GM10847 (cell line): ENCODE data around the gene TNP1.

Experiments used
- POLR2A ChIP-seq: IDR thresholded peaks from 2 replicates; pipeline ENCODE4 v1.6.1; 2011; ENCODE audit not compliant: insufficient read length; ENCODE audit errors: extremely low read depth

The TNP1 gene

GRCh38 chr2:216859944-216860343, at the start of gene TNP1:
Gene TNP1, minus strand, starts transcription at chr2:216860064. Its CDS starts 30 bp downstream, at chr2:216860034.
- no peak for TF ChIP-seq POLR2A

- no peak for TF ChIP-seq POLR2A
Observed at GRCh38 chr2:216908300-216908699, 48.4 kb upstream of the TNP1 start.

- no peak for TF ChIP-seq POLR2A
Observed at GRCh38 chr2:216905649-216906329, 45.9 kb upstream of the TNP1 start.

- no peak for TF ChIP-seq POLR2A
Observed at GRCh38 chr2:216904974-216905373, 45.1 kb upstream of the TNP1 start.

- no peak for TF ChIP-seq POLR2A
Observed at GRCh38 chr2:216904554-216904953, 44.7 kb upstream of the TNP1 start.

GRCh38 chr2:216903470-216903869, 43.6 kb upstream of the TNP1 start:
- TF ChIP-seq POLR2A, result no peak

- TF ChIP-seq POLR2A, result no peak
Observed at GRCh38 chr2:216901273-216901672, 41.4 kb upstream of the TNP1 start.

GRCh38 chr2:216900406-216900805, 40.5 kb upstream of the TNP1 start:
- no peak for TF ChIP-seq POLR2A

GRCh38 chr2:216897561-216898203, 37.8 kb upstream of the TNP1 start:
- TF ChIP-seq POLR2A, result no peak

GRCh38 chr2:216890138-216890537, 30.3 kb upstream of the TNP1 start:
- TF ChIP-seq POLR2A, result no peak

GRCh38 chr2:216888887-216889622, 29.2 kb upstream of the TNP1 start:
- no peak for TF ChIP-seq POLR2A

- TF ChIP-seq POLR2A, result no peak
Observed at GRCh38 chr2:216888081-216888480, 28.2 kb upstream of the TNP1 start.

- no peak for TF ChIP-seq POLR2A
Observed at GRCh38 chr2:216887138-216887537, 27.3 kb upstream of the TNP1 start.

- no peak for TF ChIP-seq POLR2A
Observed at GRCh38 chr2:216885117-216885553, 25.3 kb upstream of the TNP1 start.

GRCh38 chr2:216884347-216884746, 24.5 kb upstream of the TNP1 start:
- TF ChIP-seq POLR2A, result no peak

- TF ChIP-seq POLR2A, result no peak
Observed at GRCh38 chr2:216882876-216883275, 23.0 kb upstream of the TNP1 start.

- TF ChIP-seq POLR2A, result no peak
Observed at GRCh38 chr2:216881411-216881810, 21.5 kb upstream of the TNP1 start.
